Measurements from ENCODE around the gene TAB2.
"Not testable (repeated sequence)": the region's sequence is repeated elsewhere in the genome, so short reads cannot be mapped to it uniquely, and the experiment has no call there.

TAB2 gene

GRCh38 chr6:149313070-149313469 is 4.4 kb upstream of the TAB2 start:
- DNase-seq = no peak

GRCh38 chr6:149313861-149314260 is 3.7 kb upstream of the TAB2 start:
- DNase-seq = no peak

- no peak for DNase-seq
Measured at GRCh38 chr6:149314325-149314905, 3.1 kb upstream of the TAB2 start.

- no peak for DNase-seq
Measured at GRCh38 chr6:149316108-149316727, 1.3 kb upstream of the TAB2 start.

GRCh38 chr6:149316740-149317643 is 520 bp upstream of the TAB2 start:
- DNase-seq = peak in 1 of 2 experiments; percentile 51

GRCh38 chr6:149318581-149319286 is 1.2 kb downstream of the TAB2 start:
- DNase-seq = no peak

- DNase-seq = no peak
Measured at GRCh38 chr6:149319422-149319821, 1.9 kb downstream of the TAB2 start.

GRCh38 chr6:149320016-149320415 is 2.5 kb downstream of the TAB2 start:
- not testable (repeated sequence) for DNase-seq

- no peak for DNase-seq
Measured at GRCh38 chr6:149320796-149321195, 3.3 kb downstream of the TAB2 start.

- no peak for DNase-seq
Measured at GRCh38 chr6:149323353-149323752, 5.8 kb downstream of the TAB2 start.

- no peak for DNase-seq
Measured at GRCh38 chr6:149323925-149324324, 6.4 kb downstream of the TAB2 start.

- no peak for DNase-seq
Measured at GRCh38 chr6:149324428-149324827, 6.9 kb downstream of the TAB2 start.

- no peak for DNase-seq
Measured at GRCh38 chr6:149325648-149326236, 8.2 kb downstream of the TAB2 start.

- no peak for DNase-seq
Measured at GRCh38 chr6:149327638-149328037, 10.1 kb downstream of the TAB2 start.

GRCh38 chr6:149328083-149328482 is 10.6 kb downstream of the TAB2 start:
- DNase-seq = no peak

GRCh38 chr6:149329529-149329928 is 12.0 kb downstream of the TAB2 start:
- DNase-seq = no peak

- no peak for DNase-seq
Measured at GRCh38 chr6:149330133-149330532, 12.6 kb downstream of the TAB2 start.

GRCh38 chr6:149331043-149331807 is 13.7 kb downstream of the TAB2 start:
- no peak for DNase-seq

- no peak for DNase-seq
Measured at GRCh38 chr6:149331871-149332270, 14.4 kb downstream of the TAB2 start.

GRCh38 chr6:149332602-149333265 is 15.2 kb downstream of the TAB2 start:
- DNase-seq = no peak

GRCh38 chr6:149333266-149333620 is 15.7 kb downstream of the TAB2 start:
- no peak for DNase-seq

GRCh38 chr6:149334201-149334600 is 16.7 kb downstream of the TAB2 start:
- DNase-seq = no peak

All from cerebellar nuclear complex (tissue), 1 donor.